WTC11 (cell line): ENCODE results near the gene BRD1.

Experiments
- CTCF ChIP-seq: fragments of 200-600 bp; IDR thresholded peaks from 2 replicates; pipeline ENCODE4 v1.8.0; 2022; ENCODE audit warnings: antibody characterized with exemption
- SP1 ChIP-seq: sonication (generic); formaldehyde crosslinking; conservative IDR thresholded peaks from 2 replicates; pipeline ENCODE4 v1.8.1; 2022; ENCODE audit warnings: missing genetic modification reagents
- TCF7 ChIP-seq: sonication (generic); formaldehyde crosslinking; IDR thresholded peaks from 2 replicates; pipeline ENCODE4 v1.8.0; 2022; ENCODE audit warnings: mild to moderate bottlenecking, low read depth, missing genetic modification reagents, moderate library complexity
- ZNF416 ChIP-seq: fragments of 250-450 bp; sonication (Bioruptor Pico); IDR thresholded peaks from 2 replicates; pipeline ENCODE4 v1.9.0; 2021; ENCODE audit warnings: mild to moderate bottlenecking, inconsistent platforms
- ZNF512 ChIP-seq: sonication (generic); formaldehyde crosslinking; IDR thresholded peaks from 2 replicates; pipeline ENCODE4 v1.8.1; 2022; ENCODE audit warnings: missing genetic modification reagents, borderline replicate concordance

GRCh38 chr22:49814164-49814686 lies 13.4 kb downstream of the BRD1 start:
- TF ChIP-seq CTCF: no peak
- no peak for TF ChIP-seq SP1
- no peak for TF ChIP-seq TCF7 (CRISPR knock-in tag)
- TF ChIP-seq ZNF416 (CRISPR knock-in tag): no peak
- no peak for TF ChIP-seq ZNF512 (CRISPR knock-in tag)
